HG03520 (cell line): Measurements from ENCODE around the gene EMC10.

Experiments used
- ATAC-seq: cut with Tn5 transposase; IDR thresholded peaks from one replicate; pipeline ENCODE4 v1.9.1; 2021; ENCODE audit warnings: mild to moderate bottlenecking, moderate library complexity; ENCODE audit not compliant: unreplicated experiment

The EMC10 gene

DNA sequence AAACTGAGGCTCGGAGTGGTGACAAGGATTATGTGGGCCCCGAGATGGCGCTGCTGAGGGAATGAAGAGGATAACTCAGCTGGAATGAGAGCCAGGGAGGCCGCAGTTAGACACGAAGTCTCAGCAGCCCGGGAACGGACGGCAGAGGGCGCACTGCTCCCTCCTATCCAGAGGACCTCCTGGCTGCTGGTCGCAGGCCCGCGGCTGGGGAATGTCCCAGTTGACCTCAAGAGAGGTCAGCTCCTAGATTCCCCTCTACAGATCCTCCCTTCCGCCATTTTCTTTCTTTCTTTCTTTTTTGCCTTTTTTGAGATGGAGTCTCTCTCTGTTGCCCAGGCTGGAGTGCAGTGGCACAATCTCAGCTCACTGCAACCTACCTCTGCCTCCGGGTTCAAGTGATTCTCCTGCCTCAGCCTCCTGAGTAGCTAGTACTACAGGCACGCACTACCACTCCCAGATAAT, 61.5 kb downstream of the EMC10 start:
- ATAC-seq, result no peak
